COR-L47 (cell line): ENCODE measurements around the gene FAM184B.
"Not testable (repeated sequence)": the region's sequence is repeated elsewhere in the genome, so short reads cannot be mapped to it uniquely, and the experiment has no call there.

Experiments used
- DNase-seq: peaks from one replicate; lab custom pipeline; 2025; lab: John Stamatoyannopoulos, UW

Gene FAM184B

GRCh38 chr4:17717301-17717700, 64.1 kb downstream of the FAM184B start:
- no peak for DNase-seq

- no peak for DNase-seq
Observed at GRCh38 chr4:17715511-17715910, 65.9 kb downstream of the FAM184B start.

GRCh38 chr4:17713779-17714178, 67.6 kb downstream of the FAM184B start:
- DNase-seq = no peak

GRCh38 chr4:17712166-17712565, 69.3 kb downstream of the FAM184B start:
- no peak for DNase-seq

- not testable (repeated sequence) for DNase-seq
Observed at GRCh38 chr4:17711206-17711605, 70.2 kb downstream of the FAM184B start.

- DNase-seq = no peak
Observed at GRCh38 chr4:17709763-17710068, 71.7 kb downstream of the FAM184B start.

- no peak for DNase-seq
Observed at GRCh38 chr4:17708992-17709762, 72.2 kb downstream of the FAM184B start.

- DNase-seq = no peak
Observed at GRCh38 chr4:17707671-17708070, 73.8 kb downstream of the FAM184B start.

GRCh38 chr4:17705107-17705506, 76.3 kb downstream of the FAM184B start:
- no peak for DNase-seq

GRCh38 chr4:17704020-17704650, 77.3 kb downstream of the FAM184B start:
- no peak for DNase-seq

- DNase-seq = no peak
Observed at GRCh38 chr4:17702641-17703040, 78.8 kb downstream of the FAM184B start.

GRCh38 chr4:17701882-17702281, 79.5 kb downstream of the FAM184B start:
- no peak for DNase-seq

GRCh38 chr4:17701138-17701839, 80.1 kb downstream of the FAM184B start:
- no peak for DNase-seq

GRCh38 chr4:17699380-17699779, 82.0 kb downstream of the FAM184B start:
- DNase-seq = no peak

- no peak for DNase-seq
Observed at GRCh38 chr4:17698116-17698515, 83.3 kb downstream of the FAM184B start.

GRCh38 chr4:17695341-17695740, 86.1 kb downstream of the FAM184B start:
- DNase-seq = no peak

- DNase-seq = no peak
Observed at GRCh38 chr4:17694552-17694951, 86.9 kb downstream of the FAM184B start.

GRCh38 chr4:17690898-17691297, 90.5 kb downstream of the FAM184B start:
- DNase-seq = no peak

- no peak for DNase-seq
Observed at GRCh38 chr4:17690135-17690534, 91.3 kb downstream of the FAM184B start.

GRCh38 chr4:17688011-17688441, 93.4 kb downstream of the FAM184B start:
- DNase-seq = no peak

- no peak for DNase-seq
Observed at GRCh38 chr4:17687237-17687857, 94.1 kb downstream of the FAM184B start.

GRCh38 chr4:17684648-17685047, 96.8 kb downstream of the FAM184B start:
- DNase-seq = not testable (repeated sequence)

GRCh38 chr4:17682222-17682566, 99.2 kb downstream of the FAM184B start:
- no peak for DNase-seq
